ENCODE measurements around the gene ZNHIT6.

DNA sequence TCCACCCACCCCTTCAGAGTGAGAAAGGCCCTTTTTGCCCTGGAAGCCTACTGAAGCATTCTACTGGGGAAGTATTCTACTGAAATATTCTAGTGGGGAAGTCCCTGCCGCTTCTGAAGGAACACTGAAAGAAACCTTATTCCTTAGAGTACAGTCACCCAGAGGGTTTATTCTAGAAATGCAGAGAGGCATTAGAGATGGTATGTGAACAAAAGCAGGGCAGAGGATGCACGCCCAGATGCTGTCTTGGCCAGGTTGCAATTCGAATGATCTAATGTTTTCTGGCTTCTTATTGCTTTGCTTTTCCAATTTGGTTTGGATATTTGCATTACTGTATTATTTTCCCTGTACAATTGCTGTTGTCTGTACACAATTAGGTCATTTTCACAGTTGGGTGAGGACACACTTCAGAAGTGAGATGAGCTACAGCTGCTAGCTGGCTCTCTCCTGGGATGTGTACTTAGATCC, 90.6 kb downstream of the ZNHIT6 start:
- TF ChIP-seq, protein P1, sequence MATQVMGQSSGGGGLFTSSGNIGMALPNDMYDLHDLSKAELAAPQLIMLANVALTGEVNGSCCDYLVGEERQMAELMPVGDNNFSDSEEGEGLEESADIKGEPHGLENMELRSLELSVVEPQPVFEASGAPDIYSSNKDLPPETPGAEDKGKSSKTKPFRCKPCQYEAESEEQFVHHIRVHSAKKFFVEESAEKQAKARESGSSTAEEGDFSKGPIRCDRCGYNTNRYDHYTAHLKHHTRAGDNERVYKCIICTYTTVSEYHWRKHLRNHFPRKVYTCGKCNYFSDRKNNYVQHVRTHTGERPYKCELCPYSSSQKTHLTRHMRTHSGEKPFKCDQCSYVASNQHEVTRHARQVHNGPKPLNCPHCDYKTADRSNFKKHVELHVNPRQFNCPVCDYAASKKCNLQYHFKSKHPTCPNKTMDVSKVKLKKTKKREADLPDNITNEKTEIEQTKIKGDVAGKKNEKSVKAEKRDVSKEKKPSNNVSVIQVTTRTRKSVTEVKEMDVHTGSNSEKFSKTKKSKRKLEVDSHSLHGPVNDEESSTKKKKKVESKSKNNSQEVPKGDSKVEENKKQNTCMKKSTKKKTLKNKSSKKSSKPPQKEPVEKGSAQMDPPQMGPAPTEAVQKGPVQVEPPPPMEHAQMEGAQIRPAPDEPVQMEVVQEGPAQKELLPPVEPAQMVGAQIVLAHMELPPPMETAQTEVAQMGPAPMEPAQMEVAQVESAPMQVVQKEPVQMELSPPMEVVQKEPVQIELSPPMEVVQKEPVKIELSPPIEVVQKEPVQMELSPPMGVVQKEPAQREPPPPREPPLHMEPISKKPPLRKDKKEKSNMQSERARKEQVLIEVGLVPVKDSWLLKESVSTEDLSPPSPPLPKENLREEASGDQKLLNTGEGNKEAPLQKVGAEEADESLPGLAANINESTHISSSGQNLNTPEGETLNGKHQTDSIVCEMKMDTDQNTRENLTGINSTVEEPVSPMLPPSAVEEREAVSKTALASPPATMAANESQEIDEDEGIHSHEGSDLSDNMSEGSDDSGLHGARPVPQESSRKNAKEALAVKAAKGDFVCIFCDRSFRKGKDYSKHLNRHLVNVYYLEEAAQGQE (IDR thresholded peaks at IDR 0.05; ENCODE audit: low read depth): no peak
- TF ChIP-seq, protein P2, sequence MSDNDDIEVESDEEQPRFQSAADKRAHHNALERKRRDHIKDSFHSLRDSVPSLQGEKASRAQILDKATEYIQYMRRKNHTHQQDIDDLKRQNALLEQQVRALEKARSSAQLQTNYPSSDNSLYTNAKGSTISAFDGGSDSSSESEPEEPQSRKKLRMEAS (IDR thresholded peaks at IDR 0.05): no peak
- TF ChIP-seq RAD21 (IDR thresholded peaks at IDR 0.05; ENCODE audit: low read depth) (no peak), EGR1 (IDR thresholded peaks at IDR 0.05) (no peak), FOXM1 (IDR thresholded peaks at IDR 0.05; ENCODE audit: borderline replicate concordance, low read depth) (no peak), EP300 (IDR thresholded peaks at IDR 0.05; ENCODE audit: borderline replicate concordance) (no peak), YY1 (IDR thresholded peaks at IDR 0.05; ENCODE audit: low read depth) (no peak), TEAD4 (IDR thresholded peaks at IDR 0.05) (no peak), CEBPB (IDR thresholded peaks at IDR 0.05) (no peak), ZBTB7A (IDR thresholded peaks at IDR 0.05; ENCODE audit: low read depth) (no peak), TAF1 (IDR thresholded peaks at IDR 0.05; ENCODE audit: low read depth) (no peak)
- TF ChIP-seq, protein P3, sequence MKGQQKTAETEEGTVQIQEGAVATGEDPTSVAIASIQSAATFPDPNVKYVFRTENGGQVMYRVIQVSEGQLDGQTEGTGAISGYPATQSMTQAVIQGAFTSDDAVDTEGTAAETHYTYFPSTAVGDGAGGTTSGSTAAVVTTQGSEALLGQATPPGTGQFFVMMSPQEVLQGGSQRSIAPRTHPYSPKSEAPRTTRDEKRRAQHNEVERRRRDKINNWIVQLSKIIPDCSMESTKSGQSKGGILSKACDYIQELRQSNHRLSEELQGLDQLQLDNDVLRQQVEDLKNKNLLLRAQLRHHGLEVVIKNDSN (IDR thresholded peaks at IDR 0.05): no peak

All from Ishikawa (cell line).